Measurements from ENCODE around the gene DISP2.

The DISP2 gene

GRCh38 chr15:40334941-40335795 is 22.9 kb upstream of the DISP2 start:
- Histone ChIP-seq H4K20me1 (ENCODE audit: insufficient read depth, low read length, poor library complexity, severe bottlenecking) (no peaks in the 10 kb centered on the region), H3K27me3 (ENCODE audit: insufficient read depth, low read length, poor library complexity, severe bottlenecking) (no peaks in the 10 kb centered on the region), H3K4me3 (ENCODE audit: low read length, poor library complexity, severe bottlenecking) (peak overlapping the region; percentile 71), H3K4me2 (ENCODE audit: low read depth, low read length, poor library complexity, severe bottlenecking) (peak overlapping the region; percentile 79), H2AFZ (ENCODE audit: low read length) (no peak overlapping the region), H3K36me3 (ENCODE audit: insufficient read depth, low read length) (peaks cover 3% of the 10 kb centered on the region; the same call in 1 of the 2 replicates), H3F3A (ENCODE audit: low read depth) (0 out of 2 replicates have a peak, but pooled peaks cover 3% of the 10 kb centered on the region), H3K9ac (ENCODE audit: low read depth, low read length, poor library complexity, severe bottlenecking) (peak overlapping the region; percentile 86), H3K4me1 (ENCODE audit: insufficient read depth, low read length, poor library complexity, severe bottlenecking) (peaks cover 70% of the 10 kb centered on the region), H3K9me2 (replicated peaks; ENCODE audit: low read depth, low read length) (no peaks in the 10 kb centered on the region), H3K79me2 (ENCODE audit: insufficient read depth, low read length) (peaks cover 31% of the 10 kb centered on the region; the same call in 1 of the 2 replicates), H3K9me3 (ENCODE audit: insufficient read depth, low read depth, low read length) (no peaks in the 10 kb centered on the region)
- TF ChIP-seq, protein P1, sequence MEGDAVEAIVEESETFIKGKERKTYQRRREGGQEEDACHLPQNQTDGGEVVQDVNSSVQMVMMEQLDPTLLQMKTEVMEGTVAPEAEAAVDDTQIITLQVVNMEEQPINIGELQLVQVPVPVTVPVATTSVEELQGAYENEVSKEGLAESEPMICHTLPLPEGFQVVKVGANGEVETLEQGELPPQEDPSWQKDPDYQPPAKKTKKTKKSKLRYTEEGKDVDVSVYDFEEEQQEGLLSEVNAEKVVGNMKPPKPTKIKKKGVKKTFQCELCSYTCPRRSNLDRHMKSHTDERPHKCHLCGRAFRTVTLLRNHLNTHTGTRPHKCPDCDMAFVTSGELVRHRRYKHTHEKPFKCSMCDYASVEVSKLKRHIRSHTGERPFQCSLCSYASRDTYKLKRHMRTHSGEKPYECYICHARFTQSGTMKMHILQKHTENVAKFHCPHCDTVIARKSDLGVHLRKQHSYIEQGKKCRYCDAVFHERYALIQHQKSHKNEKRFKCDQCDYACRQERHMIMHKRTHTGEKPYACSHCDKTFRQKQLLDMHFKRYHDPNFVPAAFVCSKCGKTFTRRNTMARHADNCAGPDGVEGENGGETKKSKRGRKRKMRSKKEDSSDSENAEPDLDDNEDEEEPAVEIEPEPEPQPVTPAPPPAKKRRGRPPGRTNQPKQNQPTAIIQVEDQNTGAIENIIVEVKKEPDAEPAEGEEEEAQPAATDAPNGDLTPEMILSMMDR (conservative IDR thresholded peaks at IDR 0.05; ENCODE audit: low read length): no peak
- TF ChIP-seq EZH2phosphoT487 (IDR thresholded peaks at IDR 0.05; ENCODE audit: borderline replicate concordance): no peak

- Histone ChIP-seq H3K27me3 (ENCODE audit: insufficient read depth, low read length, poor library complexity, severe bottlenecking) (no peaks in the 10 kb centered on the region), H3K9ac (ENCODE audit: low read depth, low read length, poor library complexity, severe bottlenecking) (peak overlapping the region; percentile 86), H3K4me1 (ENCODE audit: insufficient read depth, low read length, poor library complexity, severe bottlenecking) (peaks cover 60% of the 10 kb centered on the region), H3K9me2 (replicated peaks; ENCODE audit: low read depth, low read length) (no peaks in the 10 kb centered on the region), H3K9me3 (ENCODE audit: insufficient read depth, low read depth, low read length) (no peaks in the 10 kb centered on the region), H3K4me2 (ENCODE audit: low read depth, low read length, poor library complexity, severe bottlenecking) (peak overlapping the region; percentile 49), H3K79me2 (ENCODE audit: insufficient read depth, low read length) (peaks cover 22% of the 10 kb centered on the region; the same call in 1 of the 2 replicates), H3K4me3 (ENCODE audit: low read length, poor library complexity, severe bottlenecking) (no peak overlapping the region), H4K20me1 (ENCODE audit: insufficient read depth, low read length, poor library complexity, severe bottlenecking) (no peaks in the 10 kb centered on the region), H3K36me3 (ENCODE audit: insufficient read depth, low read length) (peaks cover 3% of the 10 kb centered on the region; the same call in 1 of the 2 replicates), H2AFZ (ENCODE audit: low read length) (no peak overlapping the region), H3F3A (ENCODE audit: low read depth) (0 out of 2 replicates have a peak, but pooled peaks cover 3% of the 10 kb centered on the region)
- no peak for TF ChIP-seq EZH2phosphoT487 (IDR thresholded peaks at IDR 0.05; ENCODE audit: borderline replicate concordance)
- TF ChIP-seq, protein P1 (conservative IDR thresholded peaks at IDR 0.05; ENCODE audit: low read length): no peak
Observed at GRCh38 chr15:40335938-40336743, 21.9 kb upstream of the DISP2 start.

DNA sequence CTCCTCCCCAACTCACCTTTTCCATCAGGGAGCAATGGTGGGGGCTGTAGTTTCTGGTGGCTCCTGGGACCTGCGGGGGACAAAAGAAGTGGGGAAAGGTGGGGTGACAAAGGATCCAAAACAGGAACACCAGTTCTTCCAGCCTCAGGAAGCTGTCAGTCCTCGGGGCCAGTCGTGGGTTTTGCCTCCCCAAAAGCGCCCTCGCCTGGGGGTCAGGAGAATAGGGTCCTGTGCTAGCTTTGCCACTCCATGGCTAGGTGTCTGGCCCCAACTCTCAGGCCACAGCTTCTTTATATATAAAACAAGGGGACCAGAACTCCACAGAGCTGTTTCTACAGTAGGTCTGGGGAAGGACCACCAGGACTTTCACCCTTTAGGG is 21.3 kb upstream of the DISP2 start:
- Histone ChIP-seq H4K20me1 (ENCODE audit: insufficient read depth, low read length, poor library complexity, severe bottlenecking) (no peaks in the 10 kb centered on the region), H3K4me1 (ENCODE audit: insufficient read depth, low read length, poor library complexity, severe bottlenecking) (peaks cover 57% of the 10 kb centered on the region), H3K9me2 (replicated peaks; ENCODE audit: low read depth, low read length) (no peaks in the 10 kb centered on the region), H3K9ac (ENCODE audit: low read depth, low read length, poor library complexity, severe bottlenecking) (peak overlapping the region; percentile 86), H3K4me2 (ENCODE audit: low read depth, low read length, poor library complexity, severe bottlenecking) (peak overlapping the region; percentile 49), H3F3A (ENCODE audit: low read depth) (0 out of 2 replicates have a peak, but pooled peaks cover 3% of the 10 kb centered on the region), H3K36me3 (ENCODE audit: insufficient read depth, low read length) (peaks cover 3% of the 10 kb centered on the region; the same call in 1 of the 2 replicates), H3K4me3 (ENCODE audit: low read length, poor library complexity, severe bottlenecking) (no peak overlapping the region), H2AFZ (ENCODE audit: low read length) (no peak overlapping the region), H3K27me3 (ENCODE audit: insufficient read depth, low read length, poor library complexity, severe bottlenecking) (no peaks in the 10 kb centered on the region), H3K9me3 (ENCODE audit: insufficient read depth, low read depth, low read length) (no peaks in the 10 kb centered on the region), H3K79me2 (ENCODE audit: insufficient read depth, low read length) (peaks cover 16% of the 10 kb centered on the region; the same call in 1 of the 2 replicates)
- TF ChIP-seq, protein P1 (conservative IDR thresholded peaks at IDR 0.05; ENCODE audit: low read length): peak; percentile 75
- no peak for TF ChIP-seq EZH2phosphoT487 (IDR thresholded peaks at IDR 0.05; ENCODE audit: borderline replicate concordance)
